Measurements from ENCODE around the gene TMEM242.
"Not testable (repeated sequence)": the region's sequence is repeated elsewhere in the genome, so short reads cannot be mapped to it uniquely, and the experiment has no call there.

The TMEM242 gene

DNA sequence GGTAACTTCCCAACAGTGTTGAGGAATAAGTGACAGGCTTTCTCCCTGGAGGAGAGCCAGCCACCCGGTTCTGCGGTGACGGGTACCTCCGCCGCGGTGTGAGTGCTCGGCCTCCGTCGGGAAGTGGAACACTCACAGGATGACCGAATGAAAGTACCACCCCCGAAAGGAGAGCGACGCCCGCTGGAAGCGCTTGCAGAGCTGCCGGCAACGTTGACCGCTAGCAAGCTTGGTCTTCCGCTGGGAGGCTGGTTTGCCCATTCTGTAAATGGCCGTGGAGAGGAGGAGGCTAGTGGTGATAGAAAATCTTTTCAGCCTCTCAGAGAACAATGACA lies 614 bp upstream of the TMEM242 start:
- peak; percentile 80 for DNase-seq

DNA sequence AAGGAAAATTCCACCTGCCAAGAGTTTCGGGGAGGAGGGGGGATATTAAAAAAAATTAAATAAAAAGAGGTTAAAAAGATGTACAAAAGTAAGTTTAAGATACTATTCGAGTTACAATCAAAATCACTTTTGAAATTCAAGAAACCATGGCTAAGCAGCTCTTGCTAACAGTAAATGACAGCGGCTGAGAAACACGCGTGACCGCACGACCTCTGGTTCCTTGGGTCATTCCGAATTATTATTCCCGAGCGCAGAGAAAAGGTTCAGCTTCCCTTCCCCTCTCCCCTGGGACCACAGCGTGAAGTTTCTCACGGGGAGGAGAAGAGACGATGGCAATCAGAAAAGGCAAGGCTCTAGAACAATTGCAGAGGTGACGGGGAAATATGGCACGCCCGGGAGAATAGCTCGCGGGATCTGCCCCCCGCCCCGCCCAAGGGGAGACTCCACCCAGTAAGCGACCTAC lies 496 bp downstream of the TMEM242 start:
- peak; percentile 87 for DNase-seq

DNA sequence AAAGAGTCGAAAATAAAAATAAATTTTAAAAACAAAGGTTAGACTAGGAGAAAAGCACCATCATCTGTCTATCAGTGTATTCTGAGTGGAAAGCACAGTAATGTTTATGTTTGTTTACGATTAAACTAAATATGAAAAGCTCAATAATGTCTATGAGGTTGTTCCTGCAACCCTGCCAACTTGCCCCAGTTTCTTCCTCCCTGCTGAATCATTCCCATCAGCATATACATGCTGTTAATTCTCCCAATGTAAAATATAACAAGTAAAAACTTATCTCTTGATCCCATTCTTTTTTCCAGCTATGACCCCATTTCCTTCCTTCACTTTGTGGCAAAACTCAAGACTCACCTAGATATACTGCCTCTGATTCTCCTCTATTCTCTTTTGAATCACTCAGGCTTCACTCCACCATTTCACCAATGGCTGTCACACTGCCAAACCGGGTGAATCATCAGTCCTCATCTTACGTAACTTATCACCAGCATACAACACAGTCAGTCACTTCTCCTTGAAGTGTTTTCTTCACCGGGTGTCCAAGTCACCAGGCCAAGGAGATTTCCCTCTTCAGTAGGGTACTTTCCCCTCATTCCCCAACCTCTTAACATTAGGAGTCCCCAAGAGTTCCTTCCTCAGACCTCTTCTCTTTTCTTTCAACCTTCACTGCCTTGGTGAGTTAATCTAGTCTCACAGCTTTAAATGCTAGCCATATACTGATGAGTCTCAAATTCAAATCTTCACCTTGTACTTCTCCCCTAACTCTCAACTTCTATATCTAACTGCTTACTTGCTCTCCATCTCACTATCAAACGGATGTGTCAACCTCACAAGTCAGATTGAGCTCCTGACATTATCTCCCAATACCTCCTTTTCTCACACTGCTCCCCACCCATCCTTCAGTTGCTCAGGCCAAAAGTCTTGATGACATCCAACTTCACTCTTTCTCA lies 6.2 kb downstream of the TMEM242 start:
- peak; percentile 83 for DNase-seq

DNA sequence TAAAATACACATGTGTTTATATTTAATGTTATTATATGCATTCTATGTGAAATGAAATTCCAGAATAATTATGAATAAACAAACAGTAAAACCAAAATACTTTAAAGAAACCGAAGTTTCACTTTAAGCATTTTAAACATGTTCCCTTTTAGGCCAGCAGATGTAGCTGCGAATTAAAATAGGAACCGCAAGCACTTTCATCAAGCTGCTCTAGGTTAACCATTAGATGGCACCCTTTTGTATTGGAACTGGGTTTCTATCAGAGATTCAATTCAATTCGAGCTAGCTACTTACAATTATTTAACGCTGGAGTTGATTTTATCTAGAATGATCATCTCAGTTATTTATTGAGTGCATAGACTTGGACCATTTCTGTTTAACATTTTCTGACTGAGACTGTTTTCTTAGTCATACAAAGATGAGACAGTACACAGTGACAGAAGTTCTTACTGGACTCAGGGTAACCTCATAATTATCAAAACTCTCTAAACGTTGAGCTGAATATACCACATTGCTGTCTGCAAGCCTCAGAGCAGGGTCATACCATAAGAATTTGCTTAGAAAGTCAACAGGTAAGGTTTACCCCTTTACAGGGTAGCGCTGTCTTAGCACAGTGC lies 8.5 kb downstream of the TMEM242 start:
- DNase-seq, result peak; percentile 75

DNA sequence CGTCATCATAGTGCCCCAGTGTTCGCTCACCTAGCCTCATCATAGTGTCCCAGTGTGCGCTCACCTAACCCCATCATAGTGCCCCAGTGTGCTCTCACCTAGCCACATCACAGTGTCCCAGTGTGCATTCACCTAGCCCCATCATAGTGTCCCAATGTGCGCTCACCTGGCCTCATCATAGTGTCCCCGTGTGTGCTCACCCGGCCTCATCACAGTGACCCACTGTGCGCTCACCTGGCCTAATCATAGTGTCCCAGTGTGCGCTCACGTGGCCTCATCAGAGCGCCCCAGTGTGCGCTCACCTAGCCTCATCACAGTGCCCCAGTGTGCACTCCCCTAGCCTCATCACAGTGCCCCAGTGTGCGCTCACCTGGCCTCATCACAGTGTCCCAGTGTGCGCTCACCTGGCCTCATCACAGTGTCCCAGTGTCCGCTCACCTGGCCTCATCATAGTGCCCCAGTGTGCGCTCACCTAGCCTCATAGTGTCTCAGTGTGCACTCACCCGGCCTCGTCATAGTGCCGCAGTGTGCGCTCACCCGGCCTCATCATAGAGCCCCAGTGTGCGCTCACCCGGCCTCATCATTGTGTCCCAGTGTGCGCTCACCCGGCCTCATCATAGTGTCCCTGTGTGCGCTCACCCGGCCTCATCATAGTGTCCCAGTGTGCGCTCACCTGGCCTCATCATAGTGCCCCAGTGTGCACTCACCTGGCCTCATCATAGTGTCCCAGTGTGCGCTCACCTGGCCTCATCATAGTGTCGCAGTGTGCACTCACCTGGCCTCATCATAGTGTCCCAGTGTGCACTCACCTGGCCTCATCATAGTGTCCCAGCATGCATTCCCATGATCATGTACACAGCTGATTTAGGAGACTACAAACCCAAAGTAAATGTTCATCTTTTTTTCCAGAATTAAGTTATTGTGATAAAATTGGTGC lies 9.5 kb downstream of the TMEM242 start:
- DNase-seq, result no peak

DNA sequence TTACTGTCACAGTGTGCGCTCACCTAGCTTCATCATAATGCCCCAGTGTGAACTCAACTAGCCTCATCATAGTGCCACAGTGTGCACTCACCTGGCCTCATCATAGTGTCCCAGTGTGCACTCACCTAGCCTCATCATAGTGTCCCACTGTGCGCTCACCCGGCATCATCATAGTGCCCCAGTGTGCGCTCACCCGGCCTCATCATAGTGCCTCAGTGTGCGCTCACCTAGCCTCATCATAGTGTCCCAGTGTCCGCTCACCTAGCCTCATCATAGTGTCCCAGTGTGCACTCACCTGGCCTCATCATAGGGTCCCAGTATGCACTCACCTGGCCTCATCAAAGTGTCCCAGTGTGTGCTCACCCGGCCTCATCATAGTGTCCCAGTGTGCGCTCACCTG lies 10.6 kb downstream of the TMEM242 start:
- DNase-seq, result no peak

DNA sequence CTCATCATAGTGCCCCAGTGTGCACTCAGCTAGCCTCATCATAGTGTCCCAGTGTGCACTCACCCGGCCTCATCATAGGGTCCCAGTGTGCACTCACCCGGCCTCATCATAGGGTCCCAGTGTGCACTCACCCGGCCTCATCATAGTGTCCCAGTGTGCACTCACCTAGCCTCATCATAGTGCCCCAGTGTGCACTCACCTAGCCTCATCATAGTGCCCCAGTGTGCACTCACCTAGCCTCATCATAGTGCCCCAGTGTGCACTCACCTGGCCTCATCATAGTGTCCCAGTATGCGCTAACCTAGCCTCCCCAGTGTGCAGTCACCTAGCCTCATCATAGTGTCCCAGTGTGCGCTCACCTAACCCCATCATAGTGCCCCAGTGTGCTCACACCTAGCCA lies 12.6 kb downstream of the TMEM242 start:
- DNase-seq, result not testable (repeated sequence)

DNA sequence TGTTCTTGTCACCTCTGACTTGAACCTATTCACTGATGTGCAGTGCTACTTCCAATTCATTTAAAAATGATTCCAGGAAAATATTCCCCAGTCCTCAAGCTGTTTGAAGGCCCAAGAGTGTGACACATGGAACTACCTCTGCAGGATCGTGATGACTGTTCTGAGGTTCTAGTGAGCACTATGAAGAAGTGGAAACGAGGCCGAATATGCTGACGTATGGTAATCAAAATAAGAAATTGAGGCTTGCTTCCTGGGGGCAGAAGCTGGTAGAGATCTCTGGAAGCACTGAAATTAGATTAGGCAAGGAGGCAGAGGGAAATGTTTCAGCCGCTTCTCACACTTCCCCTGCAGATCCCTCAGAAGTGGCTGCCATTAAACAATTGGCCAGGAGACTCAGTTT lies 15.7 kb downstream of the TMEM242 start:
- DNase-seq, result no peak

DNA sequence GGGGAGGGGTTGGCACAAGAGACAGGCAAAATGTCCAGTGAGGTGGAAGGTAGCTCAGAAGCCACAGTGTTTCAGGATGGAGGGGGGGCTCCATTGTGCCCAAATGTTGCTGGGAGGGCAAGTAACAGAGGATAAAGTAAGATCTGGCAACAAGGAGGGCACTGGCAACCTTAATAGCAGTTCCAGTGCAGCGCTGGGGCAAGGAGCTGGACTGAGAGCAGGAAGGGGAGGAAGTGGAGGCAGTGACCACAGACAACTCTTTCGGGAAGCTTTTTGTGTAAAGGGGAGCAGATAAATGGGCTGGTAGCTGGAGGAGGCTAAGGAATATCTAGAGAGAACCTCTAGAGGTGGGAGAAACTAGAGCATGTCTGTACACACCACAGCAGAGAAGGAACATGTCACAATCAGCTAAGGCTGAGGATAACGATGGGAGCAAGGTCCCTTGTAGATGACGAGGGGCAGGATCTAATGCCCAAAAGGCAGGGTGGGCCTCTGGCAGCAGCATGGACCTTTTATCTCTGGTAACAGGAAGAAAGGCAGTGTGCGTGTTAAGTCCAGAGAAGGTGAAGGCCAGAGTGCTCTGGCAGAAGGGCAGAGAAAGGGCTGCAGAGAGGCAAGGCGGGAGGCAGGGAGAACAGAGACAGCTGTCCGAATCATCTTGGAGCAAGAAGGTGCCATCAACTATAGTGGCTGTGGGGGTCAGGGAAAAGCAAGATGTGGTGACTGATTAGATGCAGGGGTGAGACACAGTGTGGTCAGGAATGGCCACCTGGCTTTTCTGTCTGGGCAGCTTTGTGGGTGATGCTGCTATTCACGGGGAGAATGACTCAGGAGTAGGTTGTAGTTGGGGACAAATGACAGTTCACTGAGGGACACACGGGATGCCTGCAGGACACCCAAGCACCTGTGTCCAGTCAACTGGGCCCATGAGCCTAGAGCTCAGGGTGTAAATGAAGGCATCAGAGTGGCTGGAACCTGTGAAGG lies 17.4 kb downstream of the TMEM242 start:
- no peak for DNase-seq

DNA sequence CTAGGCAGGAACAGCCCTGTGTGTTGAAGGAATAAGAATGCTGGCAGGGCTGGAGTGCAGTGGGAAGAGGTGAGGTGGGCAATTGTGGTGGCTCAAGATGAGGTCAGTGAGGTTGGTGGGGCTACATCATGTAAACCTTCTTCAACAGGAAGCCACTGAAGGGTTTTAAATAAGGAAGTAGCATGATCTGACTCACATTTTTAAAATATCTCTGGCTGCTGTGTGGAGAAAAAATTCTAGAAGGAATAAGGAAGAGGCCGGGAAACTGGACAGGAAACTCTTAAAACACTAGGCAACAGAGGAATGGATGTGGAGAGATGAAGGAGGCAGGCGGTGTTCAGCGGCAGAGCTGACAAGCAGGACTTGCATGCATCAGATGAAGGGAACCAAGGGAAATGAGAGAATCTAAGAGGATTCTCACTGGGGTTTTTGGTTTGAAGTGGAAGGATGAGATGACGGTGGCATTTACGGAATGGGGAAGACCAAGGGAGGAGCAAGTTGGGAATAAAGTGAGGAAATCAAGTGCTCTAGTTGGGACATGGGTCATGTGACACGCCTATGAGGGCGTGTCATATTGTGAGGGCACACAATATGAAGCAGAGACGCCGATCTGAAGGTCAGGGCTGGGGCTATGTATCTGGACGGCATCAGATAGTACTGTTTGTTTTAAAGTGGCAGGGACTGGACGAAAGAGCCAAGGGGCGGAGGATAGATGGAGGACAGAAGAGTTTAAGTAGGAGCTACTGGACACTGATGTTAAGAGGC lies 18.2 kb downstream of the TMEM242 start:
- DNase-seq, result peak; percentile 32

DNA sequence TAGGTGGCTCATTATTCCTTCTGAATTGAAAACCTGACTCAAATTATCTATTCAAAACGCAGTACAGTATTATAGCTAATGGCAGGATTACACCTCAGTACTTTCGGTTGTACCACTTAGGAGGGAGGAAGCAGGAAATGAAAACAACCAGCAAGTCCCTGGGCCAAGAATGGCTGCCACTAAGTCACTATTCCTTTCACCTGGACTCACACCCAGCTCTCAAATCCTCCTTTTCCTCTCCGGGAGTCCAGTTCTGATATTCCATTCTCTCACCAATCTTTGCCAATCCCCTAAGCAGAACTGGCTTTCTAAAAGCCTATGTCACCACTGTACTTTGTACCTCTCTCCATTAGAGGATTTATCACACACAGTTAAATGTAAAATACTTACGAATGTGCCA lies 20.6 kb downstream of the TMEM242 start:
- DNase-seq, result no peak

DNA sequence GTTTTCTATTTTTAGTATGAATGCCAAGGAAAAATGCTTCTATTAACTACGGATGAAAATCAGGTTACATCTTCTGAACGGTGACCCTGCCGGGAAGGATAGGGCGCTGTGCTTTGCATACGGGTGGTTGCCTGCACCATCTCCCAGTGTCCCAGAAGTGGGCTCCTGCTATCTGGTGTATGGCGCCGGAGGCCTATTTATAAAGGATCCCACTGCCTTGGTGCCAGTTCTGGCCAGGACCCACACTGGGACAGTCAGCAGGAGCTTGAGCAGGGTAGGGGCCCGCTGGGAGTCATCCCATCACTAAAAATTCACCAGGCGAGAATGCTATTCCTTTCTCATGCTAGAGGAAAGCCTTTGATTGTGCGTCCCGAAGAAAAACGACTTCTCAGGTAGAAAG lies 22.9 kb downstream of the TMEM242 start:
- no peak for DNase-seq

DNA sequence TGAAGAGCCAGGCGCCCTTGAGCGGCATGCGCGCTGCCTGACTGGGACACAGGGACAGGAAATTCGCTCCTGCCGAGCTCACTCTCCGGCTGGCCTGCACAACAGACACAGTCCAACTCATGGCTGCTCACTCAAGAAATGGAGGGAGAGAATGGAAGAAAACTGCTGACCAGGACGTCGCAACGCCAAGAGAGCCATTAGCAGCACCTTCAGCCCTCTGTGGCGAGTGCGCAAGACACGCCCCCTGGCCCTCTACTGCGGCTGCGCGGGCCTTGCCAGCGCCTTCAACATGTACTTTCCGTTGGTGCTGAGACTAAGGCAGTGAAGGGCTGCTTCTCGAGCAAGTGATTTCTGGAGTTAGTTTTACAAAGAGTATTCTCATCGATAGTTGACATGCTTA lies 23.3 kb downstream of the TMEM242 start:
- no peak for DNase-seq

DNA sequence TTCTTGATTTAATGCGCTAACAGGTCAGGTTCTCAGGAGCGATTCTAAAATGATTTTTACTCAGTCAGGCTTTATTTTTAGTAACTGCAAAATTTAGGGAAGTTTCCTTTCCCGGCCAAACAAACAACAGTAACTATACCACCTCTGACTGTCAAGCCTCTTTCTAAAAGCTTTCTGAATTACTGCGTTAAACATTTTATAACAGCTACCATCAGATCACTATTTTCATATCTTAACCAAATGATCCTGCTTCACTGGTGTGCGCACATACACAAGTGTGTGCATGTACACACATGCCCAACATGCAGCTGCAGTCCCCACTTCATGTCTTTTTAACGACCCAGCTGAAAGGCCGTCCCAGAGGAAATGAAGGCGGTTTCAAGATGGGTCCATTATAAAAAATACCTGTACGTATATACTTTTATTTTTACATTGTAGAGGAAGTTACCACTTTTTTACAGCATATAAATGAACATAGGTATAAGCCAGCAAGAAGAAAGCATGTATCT lies 25.0 kb downstream of the TMEM242 start:
- no peak for DNase-seq

DNA sequence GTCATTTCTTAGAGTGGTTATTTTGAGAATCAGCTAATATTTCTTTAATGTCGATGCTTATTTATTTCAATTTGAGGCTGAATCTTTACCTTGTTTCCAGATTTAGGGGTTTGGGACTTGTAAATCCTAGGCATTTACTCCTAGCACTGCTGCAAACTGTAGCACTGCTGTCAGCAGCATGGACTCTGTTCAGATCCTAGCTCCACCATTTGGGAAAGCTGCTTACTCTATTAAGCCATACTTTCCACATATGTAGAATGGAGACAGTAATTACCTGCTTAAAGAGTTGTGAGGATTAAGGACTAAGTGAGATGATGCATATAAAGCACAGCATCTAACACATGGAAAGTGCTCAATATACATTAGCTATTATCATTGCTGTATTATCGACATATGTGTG lies 28.7 kb downstream of the TMEM242 start:
- DNase-seq, result no peak

DNA sequence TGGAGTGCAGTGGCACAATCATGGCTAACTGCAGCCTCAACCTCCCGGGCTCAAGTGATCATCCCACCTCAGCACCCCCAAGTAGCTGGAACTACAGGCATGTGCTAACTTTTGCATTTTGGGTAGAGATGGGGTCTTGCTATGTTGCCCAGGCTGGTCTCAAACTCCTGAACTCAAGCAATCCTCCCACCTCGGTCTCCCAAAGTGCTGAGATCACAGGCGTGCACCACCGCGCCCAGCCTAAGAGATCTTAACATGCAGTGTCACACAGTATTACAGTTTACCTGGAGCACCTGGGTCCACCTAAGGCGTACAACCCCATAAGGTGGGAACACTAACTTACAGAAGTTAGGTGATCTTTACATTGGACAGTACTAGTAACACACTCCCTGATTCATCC lies 29.5 kb downstream of the TMEM242 start:
- no peak for DNase-seq

DNA sequence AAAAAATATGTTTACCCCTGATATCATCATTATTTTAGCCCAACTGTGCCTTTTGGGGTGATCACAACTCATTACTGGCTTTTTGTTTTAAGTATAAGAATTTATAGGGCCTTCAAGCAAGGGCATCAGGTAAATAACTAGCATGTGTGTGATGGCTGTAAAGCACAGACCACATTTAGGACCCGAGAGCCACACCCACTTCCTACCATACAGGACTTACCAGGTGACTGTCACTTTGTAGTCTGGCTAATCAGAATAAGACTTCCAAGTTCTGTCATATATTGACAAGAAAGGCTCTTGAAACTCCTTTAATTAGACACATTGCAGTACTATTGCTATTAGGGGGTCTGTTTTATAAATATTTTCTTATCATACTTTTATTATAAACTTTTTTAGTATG lies 31.1 kb downstream of the TMEM242 start:
- no peak for DNase-seq

DNA sequence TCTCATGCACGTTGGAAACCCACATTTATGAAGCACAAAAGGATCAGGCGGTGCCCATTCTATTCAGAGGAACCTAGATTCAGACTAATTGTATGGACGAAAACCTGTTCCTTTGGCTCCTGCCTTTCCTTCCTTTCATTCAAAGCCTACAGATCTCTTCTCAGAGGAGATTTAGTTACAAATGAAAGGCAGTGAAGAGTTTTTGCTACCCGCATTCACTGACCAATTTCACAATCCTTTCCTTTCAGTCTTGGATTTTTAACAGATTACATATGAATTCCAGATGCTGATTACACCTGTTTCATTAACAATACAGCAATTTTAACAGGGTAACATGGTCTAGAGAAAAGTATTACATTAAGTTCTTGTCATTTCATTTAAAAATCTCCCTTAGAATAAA lies 32.0 kb downstream of the TMEM242 start:
- no peak for DNase-seq

DNA sequence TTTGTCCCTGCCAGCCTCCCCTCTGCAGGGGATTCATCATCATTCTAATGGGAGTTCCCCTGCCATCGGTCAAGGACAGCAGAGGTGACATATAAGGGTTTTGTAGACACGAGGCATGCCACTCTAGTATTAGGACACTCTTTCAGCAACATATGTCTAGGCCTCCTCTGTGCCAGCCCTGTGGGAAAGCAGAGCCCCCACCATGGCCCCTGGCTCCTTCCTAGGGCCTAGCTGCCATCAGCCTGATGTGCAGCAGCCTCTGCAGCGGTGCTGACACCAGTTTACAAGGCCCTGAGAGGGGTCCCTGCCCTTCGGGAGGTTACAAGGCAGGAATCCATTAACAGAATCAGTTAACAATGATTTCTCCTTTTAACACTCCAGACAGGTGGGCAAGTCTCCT lies 32.5 kb downstream of the TMEM242 start:
- DNase-seq, result no peak

DNA sequence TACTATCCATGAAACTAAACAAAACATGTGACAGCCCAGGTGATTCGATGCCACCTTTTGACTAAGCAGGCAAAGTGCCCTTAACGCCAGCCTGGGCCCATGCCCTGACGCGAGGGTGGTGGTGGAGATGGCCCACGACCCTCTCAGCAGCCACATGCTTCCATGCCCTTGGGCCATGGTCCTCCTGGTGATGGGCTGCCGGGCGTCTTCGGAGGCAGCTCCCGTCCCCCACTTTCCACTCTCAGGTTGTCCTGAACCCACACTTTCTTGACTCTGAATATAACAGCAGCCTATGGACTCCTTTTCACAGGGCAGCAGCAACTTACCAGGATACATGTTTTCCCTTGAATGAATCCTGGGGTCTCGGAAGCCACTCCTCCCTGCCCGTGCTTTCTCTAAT lies 33.6 kb downstream of the TMEM242 start:
- no peak for DNase-seq

DNA sequence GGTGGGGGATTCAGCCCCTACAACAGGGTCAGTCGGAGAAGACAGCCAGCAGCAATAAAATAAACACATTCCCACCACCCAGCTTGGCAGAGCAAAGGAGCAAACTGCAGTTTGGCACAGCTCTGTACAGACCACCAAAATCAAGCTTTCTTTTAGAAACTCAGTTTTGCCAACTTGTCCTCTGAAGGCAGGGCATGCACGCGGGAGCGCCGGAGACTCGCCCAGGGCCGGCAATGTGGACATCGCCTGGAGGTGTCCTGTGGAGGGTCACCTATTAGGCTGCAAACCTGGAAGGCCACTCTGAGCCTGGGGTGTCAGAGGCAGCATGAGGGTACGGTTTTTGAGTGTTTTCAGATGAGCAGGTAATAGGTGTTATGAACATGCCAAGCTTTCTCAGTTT lies 34.7 kb downstream of the TMEM242 start:
- DNase-seq, result no peak

Data from fibroblast of skin of abdomen (primary cell).